ENCODE data around the gene C2orf92.

- TF ChIP-seq CTCF (IDR thresholded peaks at IDR 0.05), result no peak
- no peak for TF ChIP-seq POLR2A (IDR thresholded peaks at IDR 0.05)
- TF ChIP-seq POLR2AphosphoS5 (IDR thresholded peaks at IDR 0.05), result no peak
Measured at GRCh38 chr2:97660044-97660774, 9.3 kb upstream of the C2orf92 start.

All from sigmoid colon (tissue), 4 donors.